GM11168 (cell line): ENCODE measurements around the gene GET4.

Source experiments
- in situ Hi-C: fragments of 300-500 bp; cut with MboI; formaldehyde crosslinking; loops from one replicate; pipeline ENCODE4 v1.12.0; 2022; ENCODE audit warnings: low sequenced_read_pairs; ENCODE audit not compliant: unreplicated experiment

GET4 gene

GRCh38 chr7:910931-911431, 34.6 kb downstream of the GET4 start:
- in situ Hi-C loops, result no loop called here

- in situ Hi-C loops, result no loop called here
Observed at GRCh38 chr7:911791-912480, 35.6 kb downstream of the GET4 start.

- in situ Hi-C loops, result no loop called here
Observed at GRCh38 chr7:913736-914520, 37.6 kb downstream of the GET4 start.

GRCh38 chr7:914521-915194, 38.3 kb downstream of the GET4 start:
- in situ Hi-C loops, result no loop called here

GRCh38 chr7:915291-916218, 39.2 kb downstream of the GET4 start:
- in situ Hi-C loops, result no loop called here

GRCh38 chr7:916291-916941, 40.1 kb downstream of the GET4 start:
- in situ Hi-C loops, result no loop called here

GRCh38 chr7:917255-918117, 41.1 kb downstream of the GET4 start:
- in situ Hi-C loops, result no loop called here

GRCh38 chr7:918118-918425, 41.7 kb downstream of the GET4 start:
- in situ Hi-C loops, result no loop called here

- in situ Hi-C loops, result no loop called here
Observed at GRCh38 chr7:918441-919113, 42.2 kb downstream of the GET4 start.

- in situ Hi-C loops, result no loop called here
Observed at GRCh38 chr7:919114-919442, 42.7 kb downstream of the GET4 start.

GRCh38 chr7:919924-920341, 43.6 kb downstream of the GET4 start:
- in situ Hi-C loops, result no loop called here

- in situ Hi-C loops, result no loop called here
Observed at GRCh38 chr7:920351-921070, 44.2 kb downstream of the GET4 start.

- in situ Hi-C loops, result no loop called here
Observed at GRCh38 chr7:921071-921461, 44.7 kb downstream of the GET4 start.

- in situ Hi-C loops, result no loop called here
Observed at GRCh38 chr7:921581-922333, 45.4 kb downstream of the GET4 start.

GRCh38 chr7:922334-923107, 46.2 kb downstream of the GET4 start:
- in situ Hi-C loops, result no loop called here
